HTR-8/SVneo (cell line): ENCODE data around the gene IGFBP5.

ENCODE experiments used
- DNase-seq: peaks from one replicate; pipeline ENCODE4 v3.0.0; 2011; ENCODE audit warnings: low spot score, mixed read lengths; ENCODE audit not compliant: insufficient read length
- FAIRE-seq: peaks from 2 replicates; lab custom pipeline; 2011; peaks lifted over from hg19 to GRCh38; lab: Jason Lieb, UNC

The IGFBP5 gene

GRCh38 chr2:216671791-216672343, 23.5 kb downstream of the IGFBP5 start:
- no peak for DNase-seq
- no peak for FAIRE-seq

- FAIRE-seq, result no peak
Observed at GRCh38 chr2:216671081-216671411, 24.3 kb downstream of the IGFBP5 start.

GRCh38 chr2:216670266-216671080, 24.9 kb downstream of the IGFBP5 start:
- DNase-seq (no peak), FAIRE-seq (no peak)

More at GRCh38 chr2:216671081-216671411, 24.3 kb downstream of the IGFBP5 start:
- no peak for DNase-seq

- FAIRE-seq (peak; percentile 97), DNase-seq (peak; percentile 73)
Observed at GRCh38 chr2:216666461-216667233, 28.7 kb downstream of the IGFBP5 start.

GRCh38 chr2:216665717-216666116, 29.6 kb downstream of the IGFBP5 start:
- FAIRE-seq (no peak), DNase-seq (no peak)

- FAIRE-seq (no peak), DNase-seq (no peak)
Observed at GRCh38 chr2:216665242-216665641, 30.1 kb downstream of the IGFBP5 start.

GRCh38 chr2:216664593-216665034, 30.7 kb downstream of the IGFBP5 start:
- FAIRE-seq (peak; percentile 4), DNase-seq (peak; percentile 35)

- DNase-seq (no peak), FAIRE-seq (no peak)
Observed at GRCh38 chr2:216663846-216664245, 31.5 kb downstream of the IGFBP5 start.

- DNase-seq (no peak), FAIRE-seq (no peak)
Observed at GRCh38 chr2:216663106-216663505, 32.2 kb downstream of the IGFBP5 start.

GRCh38 chr2:216661639-216662375, 33.5 kb downstream of the IGFBP5 start:
- no peak for DNase-seq
- FAIRE-seq, result no peak

GRCh38 chr2:216661051-216661450, 34.3 kb downstream of the IGFBP5 start:
- no peak for DNase-seq
- no peak for FAIRE-seq

- FAIRE-seq, result no peak
Observed at GRCh38 chr2:216660496-216660895, 34.9 kb downstream of the IGFBP5 start.

GRCh38 chr2:216659276-216659675, 36.1 kb downstream of the IGFBP5 start:
- FAIRE-seq (no peak), DNase-seq (no peak)

More at GRCh38 chr2:216660496-216660895, 34.9 kb downstream of the IGFBP5 start:
- no peak for DNase-seq

GRCh38 chr2:216658757-216659156, 36.6 kb downstream of the IGFBP5 start:
- FAIRE-seq, result no peak
- DNase-seq, result no peak

GRCh38 chr2:216657980-216658379, 37.4 kb downstream of the IGFBP5 start:
- FAIRE-seq, result no peak
- DNase-seq, result no peak

GRCh38 chr2:216657086-216657855, 38.1 kb downstream of the IGFBP5 start:
- no peak for FAIRE-seq
- no peak for DNase-seq

- FAIRE-seq (no peak), DNase-seq (no peak)
Observed at GRCh38 chr2:216654528-216655052, 40.8 kb downstream of the IGFBP5 start.

- no peak for DNase-seq
- FAIRE-seq, result no peak
Observed at GRCh38 chr2:216653931-216654365, 41.4 kb downstream of the IGFBP5 start.

GRCh38 chr2:216653093-216653799, 42.1 kb downstream of the IGFBP5 start:
- no peak for FAIRE-seq
- DNase-seq, result no peak
